CD1c-positive myeloid dendritic cell (primary cell): ENCODE data around the gene TXNDC11.

Experiments used
- DNase-seq: peaks from one replicate; pipeline ENCODE4 v3.0.0-alpha.2; 2016; ENCODE audit errors: extremely low spot score

Gene TXNDC11

GRCh38 chr16:11630046-11630767, 112.5 kb downstream of the TXNDC11 start:
- no peak for DNase-seq
